GM19023 (cell line): ENCODE measurements around the gene KLRC3.
"Not testable (repeated sequence)": the region's sequence is repeated elsewhere in the genome, so short reads cannot be mapped to it uniquely, and the experiment has no call there.

Source experiments
- ATAC-seq: cut with Tn5 transposase; IDR thresholded peaks from one replicate; pipeline ENCODE4 v1.9.1; 2021; ENCODE audit warnings: mild to moderate bottlenecking, moderate library complexity; ENCODE audit not compliant: unreplicated experiment

KLRC3 gene

GRCh38 chr12:10420334-10420733, at the start of gene KLRC3:
TSS of gene KLRC3 (minus strand) at chr12:10420595. CDS start at chr12:10420550, 45 bp downstream.
- ATAC-seq, result not testable (repeated sequence)

GRCh38 chr12:10469701-10470100, 49.3 kb upstream of the KLRC3 start:
- ATAC-seq, result no peak

GRCh38 chr12:10466311-10466710, 45.9 kb upstream of the KLRC3 start:
- no peak for ATAC-seq

GRCh38 chr12:10457760-10458159, 37.4 kb upstream of the KLRC3 start:
- no peak for ATAC-seq

- ATAC-seq, result no peak
Measured at GRCh38 chr12:10456856-10457255, 36.5 kb upstream of the KLRC3 start.

- ATAC-seq, result no peak
Measured at GRCh38 chr12:10455766-10456165, 35.4 kb upstream of the KLRC3 start.

GRCh38 chr12:10454531-10454930, 34.1 kb upstream of the KLRC3 start:
- no peak for ATAC-seq

- ATAC-seq, result no peak
Measured at GRCh38 chr12:10453156-10453555, 32.8 kb upstream of the KLRC3 start, which contains the start of gene KLRC1. TSS of gene KLRC1 (minus strand) at chr12:10453377. CDS start at chr12:10451156, 2,221 bp downstream.

GRCh38 chr12:10448236-10448635, 27.8 kb upstream of the KLRC3 start:
- ATAC-seq, result no peak

GRCh38 chr12:10446052-10446451, 25.7 kb upstream of the KLRC3 start:
- not testable (repeated sequence) for ATAC-seq

GRCh38 chr12:10441144-10441543, 20.7 kb upstream of the KLRC3 start:
- not testable (repeated sequence) for ATAC-seq

- ATAC-seq, result not testable (repeated sequence)
Measured at GRCh38 chr12:10439608-10440274, 19.3 kb upstream of the KLRC3 start.

- ATAC-seq, result not testable (repeated sequence)
Measured at GRCh38 chr12:10437601-10438000, 17.2 kb upstream of the KLRC3 start.

- not testable (repeated sequence) for ATAC-seq
Measured at GRCh38 chr12:10435816-10436215, 15.4 kb upstream of the KLRC3 start, which contains the start of gene KLRC2. TSS of gene KLRC2 (minus strand) at chr12:10436010. CDS start at chr12:10435986, 24 bp downstream.

- ATAC-seq, result not testable (repeated sequence)
Measured at GRCh38 chr12:10430623-10431022, 10.2 kb upstream of the KLRC3 start.

- ATAC-seq, result not testable (repeated sequence)
Measured at GRCh38 chr12:10425938-10426337, 5.5 kb upstream of the KLRC3 start.

GRCh38 chr12:10424260-10424899, 4.0 kb upstream of the KLRC3 start:
- not testable (repeated sequence) for ATAC-seq

- ATAC-seq, result not testable (repeated sequence)
Measured at GRCh38 chr12:10422159-10422558, 1.8 kb upstream of the KLRC3 start.

GRCh38 chr12:10409392-10409791, 11.0 kb downstream of the KLRC3 start, which contains the start of gene KLRC4:
TSS of gene KLRC4 (minus strand) at chr12:10409757. CDS start at chr12:10409575, 182 bp downstream.
- no peak for ATAC-seq

- ATAC-seq, result no peak
Measured at GRCh38 chr12:10408842-10409241, 11.6 kb downstream of the KLRC3 start.

GRCh38 chr12:10406725-10407124, 13.7 kb downstream of the KLRC3 start:
- no peak for ATAC-seq

- no peak for ATAC-seq
Measured at GRCh38 chr12:10405294-10405693, 15.1 kb downstream of the KLRC3 start.
